ENCODE data around the gene CALHM1. TPM values are rescaled to one million over a fixed set of nuclear protein-coding genes. Genes with fewer than 3 reads are reported as not detected.
A peak's percentile ranks its signal among the peaks of the same experiment; 100 is the strongest.
"Not testable (repeated sequence)": the region's sequence is repeated elsewhere in the genome, so short reads cannot be mapped to it uniquely, and the experiment has no call there.

The CALHM1 gene
- total RNA-seq, 2 experiments from 2014 or later: 0.47 to 1.1 TPM

DNA sequence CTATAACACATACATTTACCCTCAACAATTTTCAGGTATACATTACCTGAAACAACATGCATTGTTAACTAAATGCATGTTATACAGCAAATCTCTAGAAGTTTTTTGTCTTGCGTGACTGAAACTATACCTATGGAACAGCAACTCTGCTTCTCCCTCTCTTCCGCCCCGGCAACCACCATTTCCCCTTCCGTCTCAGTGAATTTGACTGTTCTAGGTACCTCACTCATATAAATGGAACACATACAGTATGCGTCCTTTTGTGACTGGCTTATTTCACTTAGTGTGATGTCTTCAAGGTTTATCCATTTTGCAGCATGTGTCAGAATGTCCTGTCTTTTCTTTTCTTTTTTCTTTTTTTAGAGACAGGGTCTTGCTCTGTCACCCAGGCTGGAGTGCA, 29.1 kb downstream of the CALHM1 start:
- DNase-seq (no peak), ATAC-seq (peak; percentile 48)
- Mint-ChIP-seq H3K4me3 (peak overlapping the region; percentile 1), H3K9me3 (ENCODE audit: low read depth) (no peaks in the 10 kb centered on the region), H3K36me3 (peaks cover 61% of the 10 kb centered on the region), H3K4me1 (peaks cover 43% of the 10 kb centered on the region), H3K27ac (peak overlapping the region; percentile 74), H3K27me3 (no peaks in the 10 kb centered on the region)
- CTCF ChIA-PET: interaction anchor here (1.0 to 2.3 kb wide), 4 partner anchors 12 to 64 kb away, joined by 3 to 6 read pairs (median 4); partner anchors contain the start of gene NEURL1

DNA sequence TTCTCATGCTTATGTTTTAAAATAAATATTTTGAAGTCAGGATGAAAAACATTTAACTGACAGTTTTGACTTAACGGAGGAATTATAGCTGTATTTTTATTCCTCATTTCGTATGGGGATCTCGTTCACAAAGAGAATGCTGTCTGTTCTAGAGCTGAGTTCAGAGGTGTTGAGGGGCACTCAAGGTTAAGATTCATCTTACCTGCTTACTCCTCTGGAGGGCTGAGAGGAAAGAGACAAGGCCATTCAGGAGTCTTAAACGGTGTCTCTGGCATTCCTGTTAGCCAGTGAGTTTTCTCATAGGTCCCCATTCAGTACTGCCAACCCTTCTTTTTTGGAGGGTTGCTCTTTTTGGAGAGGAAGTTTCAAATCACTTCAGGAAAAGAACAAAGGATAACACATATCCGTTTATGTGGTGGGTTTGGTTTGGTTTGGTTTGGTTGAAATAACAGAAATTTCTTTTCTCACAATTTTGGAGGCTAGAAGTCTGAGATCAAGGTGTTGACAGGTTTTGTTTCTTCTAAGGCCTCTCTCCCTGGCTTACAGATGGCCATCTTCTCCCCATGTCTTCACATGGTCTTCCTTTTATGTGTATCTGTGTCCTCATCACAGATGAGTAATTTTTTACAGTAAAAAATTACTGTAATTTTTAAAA, 29.6 kb downstream of the CALHM1 start:
- CTCF ChIA-PET: interaction anchor here (0.7 to 1.0 kb wide), 3 partner anchors 12 to 64 kb away, joined by 3 to 4 read pairs (median 3); partner anchors contain the start of gene NEURL1
- DNase-seq (no peak), ATAC-seq (peak; percentile 40)
- H3K27ac Mint-ChIP-seq: peak overlapping the region; percentile 74
- H3K27me3 Mint-ChIP-seq: no peaks in the 10 kb centered on the region
- H3K4me3 Mint-ChIP-seq: no peak overlapping the region
- no peaks in the 10 kb centered on the region for H3K9me3 Mint-ChIP-seq (ENCODE audit: low read depth)
- peaks cover 64% of the 10 kb centered on the region for H3K36me3 Mint-ChIP-seq
- peaks cover 43% of the 10 kb centered on the region for H3K4me1 Mint-ChIP-seq

DNA sequence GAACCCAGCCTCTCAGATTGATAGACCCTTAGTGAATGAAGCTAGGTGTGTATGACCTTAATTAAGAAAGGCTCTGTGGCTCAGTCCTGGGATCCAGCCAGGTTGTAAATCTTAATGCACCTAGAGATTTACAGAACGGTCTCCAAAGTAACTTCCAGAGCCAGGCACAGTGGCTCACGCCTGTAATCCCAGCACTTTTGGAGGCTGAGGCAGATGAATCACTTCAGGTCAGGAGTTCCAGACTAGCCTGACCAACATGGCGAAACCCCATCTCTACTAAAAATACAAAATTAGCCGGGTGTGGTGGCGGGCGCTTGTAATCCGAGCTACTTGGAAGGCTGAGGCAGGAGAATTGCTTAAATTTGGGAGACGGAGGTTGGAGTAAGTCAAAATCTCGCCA, 30.8 kb downstream of the CALHM1 start:
- Mint-ChIP-seq H3K4me3 (no peak overlapping the region), H3K27ac (peak overlapping the region; percentile 56), H3K9me3 (ENCODE audit: low read depth) (no peaks in the 10 kb centered on the region), H3K36me3 (peaks cover 64% of the 10 kb centered on the region), H3K27me3 (no peaks in the 10 kb centered on the region), H3K4me1 (peaks cover 43% of the 10 kb centered on the region)
- CTCF ChIA-PET: interaction anchor here (0.7 to 1.3 kb wide), 4 partner anchors 46 to 164 kb away, joined by 3 to 4 read pairs (median 3); no protein-coding TSS in a partner anchor
- ATAC-seq: no peak
- DNase-seq: no peak

DNA sequence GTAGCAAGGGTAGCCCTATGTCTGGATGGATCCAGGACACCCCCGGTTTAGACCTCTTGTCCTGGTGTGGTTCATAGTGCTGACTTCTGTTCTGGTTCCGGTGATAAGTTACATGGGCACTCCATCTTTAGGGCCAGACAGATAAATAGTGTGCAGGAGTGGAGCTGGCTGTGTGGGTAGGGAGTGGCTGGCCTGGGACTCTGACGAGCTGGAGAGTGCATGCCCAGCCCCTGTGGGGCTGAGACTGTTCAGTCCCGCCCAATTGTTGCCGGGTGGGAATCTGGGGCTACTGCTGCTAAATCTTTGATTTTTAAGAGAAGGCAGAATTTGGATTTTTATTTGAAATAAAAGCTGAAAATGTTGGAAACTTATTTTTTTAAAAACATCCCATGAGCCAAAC, 35.0 kb downstream of the CALHM1 start:
- no peak overlapping the region for H3K4me3 Mint-ChIP-seq
- no peak overlapping the region for H3K27ac Mint-ChIP-seq
- H3K27me3 Mint-ChIP-seq: no peaks in the 10 kb centered on the region
- no peaks in the 10 kb centered on the region for H3K9me3 Mint-ChIP-seq (ENCODE audit: low read depth)
- H3K4me1 Mint-ChIP-seq: peaks cover 10% of the 10 kb centered on the region
- CTCF ChIA-PET: interaction anchor here (1.0 to 3.1 kb wide), 3 partner anchors 9 to 62 kb away, joined by 3 to 17 read pairs (median 6); no protein-coding TSS in a partner anchor
- peaks cover 64% of the 10 kb centered on the region for H3K36me3 Mint-ChIP-seq
- DNase-seq: no peak
- no peak for ATAC-seq

DNA sequence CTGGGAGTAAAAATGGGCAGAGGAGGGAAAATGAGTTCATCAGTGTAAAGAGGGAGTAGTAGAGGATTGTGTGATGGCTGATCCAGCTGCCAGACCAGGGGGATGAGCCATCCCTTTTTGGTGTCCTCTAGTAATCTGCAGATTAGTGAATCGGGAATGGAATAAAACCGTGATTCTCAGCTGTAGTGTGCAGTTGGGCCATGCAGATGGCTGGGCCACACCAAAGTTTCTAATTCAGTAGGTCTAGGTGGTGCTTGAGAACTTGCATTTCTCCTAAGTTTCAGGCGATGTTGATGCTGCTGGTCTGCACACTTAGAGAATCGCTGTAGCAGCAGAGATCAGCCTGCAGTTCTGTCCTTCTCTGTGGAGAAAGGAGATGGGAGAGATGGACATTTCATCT, 39.6 kb downstream of the CALHM1 start:
- ATAC-seq: no peak
- CTCF ChIA-PET: interaction anchor here (1.0 to 9.4 kb wide), 7 partner anchors 14 to 267 kb away, joined by 3 to 175 read pairs (median 8); partner anchors contain the start of gene CALHM3

DNA sequence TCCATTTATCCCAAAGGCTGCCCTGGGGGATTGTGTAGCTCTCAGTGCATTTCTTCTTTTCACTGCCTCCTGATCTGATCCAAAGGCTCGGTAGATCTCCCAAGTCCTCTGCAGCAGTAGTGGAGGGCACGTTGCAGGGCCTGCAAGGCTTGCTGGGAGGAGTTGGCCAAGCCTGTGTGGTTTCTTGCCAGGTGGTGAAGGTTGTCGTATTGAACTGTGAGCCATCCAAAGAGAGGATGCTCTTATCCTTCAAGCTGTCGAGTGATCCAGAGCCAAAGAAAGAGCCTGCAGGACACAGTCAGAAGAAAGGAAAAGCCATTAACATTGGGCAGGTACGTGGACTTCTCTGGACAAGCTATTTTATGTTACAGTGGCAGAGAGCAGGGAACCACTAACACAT, 41.1 kb downstream of the CALHM1 start:
- no peaks in the 10 kb centered on the region for H3K27me3 Mint-ChIP-seq
- peaks cover 2% of the 10 kb centered on the region for H3K4me1 Mint-ChIP-seq
- H3K9me3 Mint-ChIP-seq (ENCODE audit: low read depth): no peaks in the 10 kb centered on the region
- H3K4me3 Mint-ChIP-seq: no peak overlapping the region
- ATAC-seq (no peak), DNase-seq (no peak)
- H3K27ac Mint-ChIP-seq: peak overlapping the region; percentile 2
- CTCF ChIA-PET: interaction anchor here (0.7 to 9.4 kb wide), 21 partner anchors 9 to 269 kb away, joined by 3 to 175 read pairs (median 6); partner anchors contain the start of genes ATP5MK, CALHM2, CALHM3 and NEURL1
- H3K36me3 Mint-ChIP-seq: peaks cover 66% of the 10 kb centered on the region

More for the DNA sequence above, 39.6 kb downstream of the CALHM1 start:
- H3K36me3 Mint-ChIP-seq: peaks cover 70% of the 10 kb centered on the region
- DNase-seq: no peak
- peaks cover 2% of the 10 kb centered on the region for H3K4me1 Mint-ChIP-seq
- no peak overlapping the region for H3K27ac Mint-ChIP-seq
- no peak overlapping the region for H3K4me3 Mint-ChIP-seq
- H3K27me3 Mint-ChIP-seq: no peaks in the 10 kb centered on the region
- H3K9me3 Mint-ChIP-seq (ENCODE audit: low read depth): no peaks in the 10 kb centered on the region

DNA sequence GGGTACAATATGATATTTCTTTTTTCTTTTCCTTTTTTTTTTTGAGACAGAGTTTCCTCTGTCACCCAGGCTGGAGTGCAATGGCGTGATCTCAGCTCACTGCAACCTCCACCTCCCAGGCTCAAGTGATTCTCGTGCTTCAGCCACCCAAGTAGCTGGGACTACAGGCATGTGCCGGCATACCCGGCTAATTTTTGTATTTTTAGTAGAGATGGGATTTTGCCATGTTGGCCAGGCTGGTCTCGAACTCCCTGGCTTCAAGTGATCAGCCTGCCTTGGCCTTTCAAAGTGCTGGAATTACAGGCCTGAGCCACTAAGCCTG, 41.6 kb downstream of the CALHM1 start:
- CTCF ChIA-PET: interaction anchor here (0.7 to 9.4 kb wide), 23 partner anchors 9 to 269 kb away, joined by 3 to 175 read pairs (median 4); partner anchors contain the start of genes ATP5MK, CALHM2, CALHM3 and NEURL1
- DNase-seq; H3K9me3 Mint-ChIP-seq (ENCODE audit: low read depth); H3K4me1 Mint-ChIP-seq; H3K4me3 Mint-ChIP-seq; H3K27me3 Mint-ChIP-seq; ATAC-seq; H3K27ac Mint-ChIP-seq: not testable (repeated sequence)
- H3K36me3 Mint-ChIP-seq: peaks cover 61% of the 10 kb centered on the region

DNA sequence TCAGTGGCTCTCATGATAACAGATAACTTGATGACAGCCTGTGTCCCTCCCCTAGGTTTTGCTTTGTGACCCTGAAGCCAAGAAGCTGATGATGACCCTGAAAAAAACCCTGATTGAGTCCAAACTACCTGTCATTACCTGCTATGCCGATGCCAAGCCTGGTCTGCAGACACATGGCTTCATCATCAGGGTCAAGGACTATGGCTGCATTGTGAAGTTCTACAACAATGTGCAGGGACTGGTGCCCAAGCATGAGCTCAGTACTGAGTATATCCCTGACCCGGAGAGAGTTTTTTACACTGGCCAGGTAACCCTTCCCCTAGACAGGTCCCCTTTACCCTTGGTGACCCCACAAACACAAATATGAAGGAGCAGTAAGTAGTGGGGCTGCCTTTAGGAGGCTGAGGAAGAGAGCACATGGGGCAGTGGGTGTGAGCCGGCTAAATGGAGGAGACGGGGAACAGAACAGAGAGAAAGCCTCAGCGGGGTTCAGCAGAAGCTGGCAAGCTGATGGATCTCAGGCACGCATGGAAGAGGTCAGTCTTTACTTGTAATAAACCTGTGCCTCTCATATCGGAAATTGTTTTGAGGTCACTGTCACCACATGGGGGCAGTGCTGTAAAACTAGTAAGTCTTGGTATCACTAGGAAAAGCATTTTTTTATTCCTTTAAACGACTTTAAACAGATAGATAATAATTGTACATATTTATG, 42.1 kb downstream of the CALHM1 start:
- ATAC-seq (peak; percentile 69), DNase-seq (peak; percentile 81)
- Mint-ChIP-seq H3K4me1 (peaks cover 2% of the 10 kb centered on the region), H3K27ac (peak overlapping the region; percentile 59), H3K27me3 (no peaks in the 10 kb centered on the region), H3K36me3 (peaks cover 61% of the 10 kb centered on the region), H3K4me3 (no peak overlapping the region), H3K9me3 (ENCODE audit: low read depth) (no peaks in the 10 kb centered on the region)
- CTCF ChIA-PET: interaction anchor here (0.7 to 9.4 kb wide), 25 partner anchors 8 to 269 kb away, joined by 3 to 175 read pairs (median 4); partner anchors contain the start of genes ATP5MK, CALHM2, CALHM3 and NEURL1

DNA sequence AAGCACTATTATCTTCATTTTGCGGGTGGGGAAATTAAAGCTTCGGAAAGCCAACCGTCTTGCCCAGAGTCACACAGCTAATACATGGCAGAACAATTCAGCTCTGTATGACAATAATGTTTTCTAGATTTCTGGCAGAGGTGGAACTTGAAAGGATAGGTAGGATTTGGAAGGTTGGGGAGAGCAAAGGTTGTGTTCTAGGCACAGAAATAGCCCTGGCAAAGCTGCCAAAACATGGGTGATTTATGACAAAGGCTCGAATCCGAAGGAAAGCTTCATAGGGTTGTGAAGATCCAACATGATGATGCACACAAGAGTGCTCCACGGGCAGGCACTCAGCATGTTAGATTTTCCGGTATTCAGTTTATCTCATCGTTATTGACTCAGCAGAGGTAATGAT, 43.1 kb downstream of the CALHM1 start:
- H3K9me3 Mint-ChIP-seq (ENCODE audit: low read depth): no peaks in the 10 kb centered on the region
- H3K4me1 Mint-ChIP-seq: peaks cover 2% of the 10 kb centered on the region
- no peak for DNase-seq
- peaks cover 58% of the 10 kb centered on the region for H3K36me3 Mint-ChIP-seq
- CTCF ChIA-PET: interaction anchor here (1.0 to 9.4 kb wide), 14 partner anchors 9 to 270 kb away, joined by 3 to 175 read pairs (median 8); partner anchors contain the start of genes ATP5MK, CALHM2, CALHM3 and NEURL1
- no peak for ATAC-seq
- no peak overlapping the region for H3K27ac Mint-ChIP-seq
- no peak overlapping the region for H3K4me3 Mint-ChIP-seq
- no peaks in the 10 kb centered on the region for H3K27me3 Mint-ChIP-seq

DNA sequence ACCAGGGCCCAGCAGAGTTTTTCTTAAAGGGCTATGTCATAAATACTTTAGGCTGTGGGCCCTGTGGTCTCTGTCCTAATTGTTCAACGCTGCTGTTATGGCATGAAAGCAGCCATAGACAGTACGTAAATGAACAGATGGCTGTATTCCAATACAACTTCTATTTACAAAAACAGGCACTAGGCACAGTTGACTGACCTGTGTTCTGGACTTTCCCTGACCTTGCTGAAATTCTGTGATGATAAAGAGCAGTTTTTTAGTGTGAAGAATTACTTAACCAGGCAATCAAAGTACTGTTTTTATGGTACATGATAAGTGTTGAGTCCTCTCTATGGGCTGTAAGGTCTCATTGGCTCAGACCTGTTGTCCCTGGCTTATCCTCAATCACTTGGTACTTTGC, 45.1 kb downstream of the CALHM1 start:
- DNase-seq: no peak
- no peaks in the 10 kb centered on the region for H3K9me3 Mint-ChIP-seq (ENCODE audit: low read depth)
- H3K27me3 Mint-ChIP-seq: no peaks in the 10 kb centered on the region
- no peak overlapping the region for H3K27ac Mint-ChIP-seq
- H3K4me3 Mint-ChIP-seq: no peak overlapping the region
- peaks cover 2% of the 10 kb centered on the region for H3K4me1 Mint-ChIP-seq
- CTCF ChIA-PET: interaction anchor here (5.9 to 9.4 kb wide), 2 partner anchors 63 to 73 kb away, joined by 60 to 175 read pairs; partner anchors contain the start of gene CALHM3
- peaks cover 55% of the 10 kb centered on the region for H3K36me3 Mint-ChIP-seq
- ATAC-seq: no peak

Other genes with a start within 250 kb of the CALHM1 start
- gene RPEL1, start 213.0 kb downstream of the CALHM1 start, total RNA-seq: not detected
- gene INA, start 181.8 kb downstream of the CALHM1 start, total RNA-seq: under 1 TPM; 0.09 to 0.70 TPM
- 10 to 100 TPM; 17.0 to 17.2 TPM for gene PCGF6, start 107.8 kb downstream of the CALHM1 start, total RNA-seq
- gene TAF5, start 90.9 kb downstream of the CALHM1 start, total RNA-seq: 10 to 100 TPM; 15.3 to 16.8 TPM
- 100 to 1,000 TPM; 274 to 387 TPM for gene ATP5MK, start 62.4 kb downstream of the CALHM1 start, total RNA-seq
- gene PDCD11, start 62.3 kb downstream of the CALHM1 start, total RNA-seq: 10 to 100 TPM; 59.4 to 67.7 TPM
- 10 to 100 TPM; 65.6 to 93.4 TPM for gene CALHM2, start 6.5 kb downstream of the CALHM1 start, total RNA-seq
- gene CALHM3, start 20.3 kb upstream of the CALHM1 start, total RNA-seq: not detected
- gene NEURL1, start 34.8 kb upstream of the CALHM1 start, total RNA-seq: 1 to 10 TPM; 2.2 to 2.5 TPM

Measured in activated CD8-positive, alpha-beta memory T cell treated with anti-CD3 and anti-CD28 coated beads, Interleukin-2, amount 10 ng/mL, durations not matched to agents 7 days and 5 days (primary cell).